CD4-positive, alpha-beta T cell treated with Interleukin-4 for 1 hour (primary cell): ENCODE results near the gene WFDC2.

Experiments
- DNase-seq, 2 donors: peaks; one replicate each; pipeline ENCODE4 v3.0.0-alpha.2; 2020 to 2022

The WFDC2 gene, protein sequence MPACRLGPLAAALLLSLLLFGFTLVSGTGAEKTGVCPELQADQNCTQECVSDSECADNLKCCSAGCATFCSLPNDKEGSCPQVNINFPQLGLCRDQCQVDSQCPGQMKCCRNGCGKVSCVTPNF

DNA sequence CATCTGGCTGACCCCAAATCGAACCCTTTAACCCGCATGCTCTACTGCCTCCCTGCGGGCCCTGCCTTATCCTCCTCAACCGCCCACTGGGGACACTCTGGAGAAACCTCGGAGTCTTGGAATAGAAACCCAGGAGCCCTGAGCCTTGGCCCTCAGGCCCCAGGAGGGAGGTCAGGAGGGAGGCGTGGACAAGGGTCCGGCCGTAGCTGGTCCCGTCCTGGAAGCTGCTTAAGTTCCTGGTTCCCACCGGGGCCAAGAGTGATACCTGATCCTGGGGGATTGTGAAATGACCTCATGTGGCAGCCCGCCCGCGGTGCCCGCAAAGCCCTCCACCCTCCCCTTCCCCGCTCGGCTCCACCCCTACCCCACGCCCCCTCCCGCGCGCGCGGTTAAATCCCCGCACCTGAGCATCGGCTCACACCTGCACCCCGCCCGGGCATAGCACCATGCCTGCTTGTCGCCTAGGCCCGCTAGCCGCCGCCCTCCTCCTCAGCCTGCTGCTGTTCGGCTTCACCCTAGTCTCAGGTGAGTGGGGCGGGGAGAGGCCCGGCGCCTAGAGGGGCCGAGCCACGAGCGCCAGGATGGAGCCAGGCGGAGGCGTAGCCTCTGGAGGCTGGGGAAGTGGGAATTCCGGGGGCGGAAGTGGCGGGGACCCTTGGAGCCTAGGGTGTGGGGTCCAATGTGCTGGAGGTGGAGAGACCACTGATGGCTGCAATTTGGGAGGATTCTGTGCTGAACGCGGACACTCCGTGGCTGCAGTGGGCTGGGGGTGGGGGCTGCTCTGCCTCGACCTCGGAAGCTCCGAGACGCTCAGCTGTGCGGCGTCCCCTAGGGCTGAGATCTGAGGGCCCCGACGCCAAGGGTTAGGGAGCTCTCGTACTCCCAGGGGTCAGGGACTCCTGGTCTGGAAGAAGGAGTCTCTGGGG lies at the start of gene WFDC2:
Gene WFDC2 (plus strand): TSS at position 418 of the 926 bp plus-strand sequence. CDS start 29 bp downstream, at position 447.
- DNase-seq = no peak

DNA sequence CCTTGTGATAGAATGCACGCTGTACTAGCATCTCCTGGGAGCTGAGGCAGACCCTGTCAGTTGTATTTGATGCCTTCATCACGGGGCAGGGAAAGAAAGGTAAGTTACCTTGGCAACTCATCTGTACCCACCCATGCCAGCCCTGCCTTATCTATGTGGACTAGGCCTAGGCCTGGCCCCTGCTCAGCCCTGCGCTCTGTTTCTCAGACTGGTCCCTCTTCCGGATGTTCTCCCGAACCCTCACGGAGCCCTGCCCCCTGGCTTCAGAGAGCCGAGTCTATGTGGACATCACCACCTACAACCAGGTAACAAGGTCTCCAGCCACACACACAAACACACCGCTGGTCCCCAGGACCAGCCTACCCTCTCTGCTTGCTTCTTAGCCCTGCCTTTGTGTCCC lies 49.4 kb upstream of the WFDC2 start:
- DNase-seq = no peak

DNA sequence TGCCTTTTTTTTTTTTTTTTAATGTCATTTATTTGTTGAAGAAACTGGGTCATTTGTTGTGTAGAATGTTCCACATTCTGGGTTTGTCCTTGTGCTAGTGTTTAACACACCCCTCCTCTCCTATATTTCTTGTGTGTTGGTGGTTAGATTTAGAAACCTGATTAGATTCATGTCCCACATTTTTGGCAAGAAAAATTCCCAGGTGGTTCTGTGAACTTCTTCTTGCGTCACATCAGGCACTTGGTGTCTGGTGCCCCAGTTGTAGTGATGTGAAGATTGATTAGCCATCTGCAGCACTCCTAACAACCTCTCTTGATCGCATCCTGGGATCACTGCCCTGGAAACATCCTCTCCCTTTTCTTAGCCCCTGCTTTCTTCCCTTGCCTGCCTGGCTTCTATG lies 45.9 kb upstream of the WFDC2 start:
- DNase-seq = no peak

DNA sequence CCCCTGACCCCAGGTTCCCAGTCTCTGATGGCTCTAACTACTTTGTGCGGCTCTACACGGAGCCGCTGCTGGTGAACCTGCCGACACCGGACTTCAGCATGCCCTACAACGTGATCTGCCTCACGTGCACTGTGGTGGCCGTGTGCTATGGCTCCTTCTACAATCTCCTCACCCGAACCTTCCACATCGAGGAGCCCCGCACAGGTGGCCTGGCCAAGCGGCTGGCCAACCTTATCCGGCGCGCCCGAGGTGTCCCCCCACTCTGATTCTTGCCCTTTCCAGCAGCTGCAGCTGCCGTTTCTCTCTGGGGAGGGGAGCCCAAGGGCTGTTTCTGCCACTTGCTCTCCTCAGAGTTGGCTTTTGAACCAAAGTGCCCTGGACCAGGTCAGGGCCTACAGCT lies 44.0 kb upstream of the WFDC2 start:
- no peak for DNase-seq

DNA sequence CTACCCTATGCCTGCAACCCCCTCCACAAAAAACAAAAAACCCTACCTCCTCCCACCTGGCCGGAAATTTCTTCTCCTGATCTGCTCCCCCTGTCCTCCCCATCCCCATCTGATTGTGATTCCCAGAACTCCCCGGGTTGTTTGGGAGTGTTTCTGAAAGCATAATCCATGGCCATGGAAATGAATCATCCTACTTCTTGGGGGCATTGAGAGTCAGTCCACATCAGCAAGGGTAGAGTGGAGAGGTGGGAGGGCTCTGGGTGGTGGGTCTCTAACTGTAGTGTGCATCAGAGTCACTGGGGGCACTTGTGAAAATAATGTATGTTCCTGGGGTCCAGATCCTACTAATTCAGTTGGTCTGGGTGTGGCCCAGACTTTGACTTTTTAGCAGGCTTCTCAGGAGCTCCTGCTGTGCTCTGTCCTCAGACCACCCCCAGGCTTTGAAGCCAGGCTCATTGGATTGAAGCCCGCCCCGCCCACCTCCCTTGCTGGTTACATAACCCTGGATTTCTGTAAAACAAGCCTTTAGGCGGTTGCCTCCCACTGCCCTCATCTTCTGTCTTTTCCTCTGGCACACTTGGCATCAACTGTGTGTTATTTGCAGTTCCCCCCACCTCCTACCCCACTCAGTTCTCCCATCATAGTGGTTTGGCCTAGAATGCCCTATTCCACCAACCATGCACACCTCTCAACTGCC lies 43.1 kb upstream of the WFDC2 start:
- no peak for DNase-seq

DNA sequence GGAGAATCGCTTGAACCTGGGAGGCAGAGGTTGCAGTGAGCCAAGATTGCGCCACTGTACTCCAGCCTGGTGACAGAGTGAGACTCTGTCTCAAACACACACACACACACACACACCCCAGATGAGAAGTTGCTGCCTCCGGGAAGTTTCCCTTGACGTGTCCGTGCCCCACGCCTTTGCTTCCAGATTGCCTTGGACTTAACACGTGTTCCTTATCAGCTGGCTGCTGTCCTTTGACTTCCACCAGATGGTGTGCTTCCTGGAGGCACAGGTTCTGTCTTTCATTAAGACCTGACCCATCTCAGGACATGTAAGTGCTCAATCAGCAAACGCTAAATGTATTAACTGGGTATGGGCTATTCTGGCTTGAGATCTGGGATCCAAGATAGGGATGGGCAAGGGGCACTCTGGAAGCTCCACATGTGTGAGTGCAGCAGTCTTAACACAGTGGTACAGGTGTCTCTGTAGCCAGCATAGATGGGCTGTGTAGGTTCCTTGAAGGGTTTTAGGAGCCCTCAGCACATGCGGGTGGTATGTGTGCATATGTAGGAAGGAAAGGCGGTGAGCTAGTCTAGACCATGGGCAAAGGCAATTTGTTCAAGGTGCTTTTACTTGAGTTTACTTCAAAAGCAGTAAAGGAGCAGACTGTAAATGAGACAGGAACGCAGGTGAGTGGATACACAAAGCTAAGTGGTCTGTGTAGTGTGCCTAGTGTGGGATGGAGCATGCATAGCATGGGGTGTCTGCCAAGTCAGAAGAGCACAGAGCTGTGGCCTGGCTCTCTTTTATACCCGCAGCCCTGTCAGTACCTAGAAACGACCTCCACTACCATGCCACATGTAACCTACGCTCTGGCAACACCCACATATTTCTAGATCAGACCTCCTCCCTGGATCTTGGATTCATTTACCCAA lies 42.1 kb upstream of the WFDC2 start:
- no peak for DNase-seq

DNA sequence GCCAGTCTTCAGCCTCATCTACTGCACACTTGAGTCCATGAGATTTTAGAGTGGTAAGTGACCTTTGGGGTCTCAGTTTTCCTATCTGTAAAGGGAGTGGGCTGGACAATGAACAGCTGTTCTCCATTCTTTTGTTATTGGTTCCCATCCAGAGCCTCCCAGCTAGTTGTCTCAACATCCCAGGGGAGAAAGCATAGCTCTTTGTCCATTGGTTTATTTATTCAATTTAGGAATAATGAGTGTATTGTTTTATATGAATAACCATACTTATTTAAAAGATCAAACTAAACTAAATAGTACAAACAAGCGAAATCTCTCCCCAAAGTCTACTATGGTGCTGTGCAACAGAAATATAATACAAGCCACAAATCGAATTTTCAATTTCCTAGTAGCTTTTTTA lies 39.9 kb upstream of the WFDC2 start:
- no peak for DNase-seq

DNA sequence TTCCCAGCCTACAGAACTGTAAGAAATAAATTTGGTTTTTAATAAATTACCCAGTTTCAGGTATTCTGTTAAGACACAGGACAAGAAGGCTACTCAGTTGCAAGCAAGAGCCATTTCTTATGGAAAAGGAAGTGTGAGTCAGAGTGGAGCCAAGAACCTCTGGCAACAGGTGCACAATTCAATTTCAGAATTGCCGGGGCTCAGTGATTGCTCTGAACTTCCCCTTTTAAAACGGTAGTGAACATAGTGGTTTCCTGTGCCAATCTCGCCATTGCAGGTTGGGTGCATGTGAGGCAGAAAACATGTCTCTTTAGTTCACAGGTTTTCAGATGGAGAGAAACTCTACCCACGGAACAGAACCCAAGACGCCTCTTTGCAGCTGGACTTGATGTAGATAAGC lies 37.3 kb upstream of the WFDC2 start:
- peak; percentile 21 to 57 for DNase-seq

DNA sequence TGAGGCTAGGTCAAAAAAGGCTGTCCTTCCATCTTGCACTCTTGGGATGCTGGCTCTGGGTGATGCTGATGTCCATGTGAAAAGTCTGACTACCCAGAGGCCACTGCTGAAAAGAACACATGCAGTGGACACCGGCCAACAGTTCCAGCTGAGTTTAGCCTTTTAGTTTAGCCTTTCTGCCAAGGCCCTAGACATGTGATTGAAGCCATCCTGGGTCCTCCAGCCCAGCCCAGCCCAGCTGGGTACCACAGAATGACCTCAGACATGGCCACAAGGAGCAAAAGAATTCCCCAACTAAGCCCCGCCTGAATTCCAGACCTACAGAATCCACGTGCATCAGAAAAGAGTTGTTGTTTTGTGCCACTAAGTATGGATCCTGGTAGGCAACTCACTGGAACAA lies 36.2 kb upstream of the WFDC2 start:
- no peak for DNase-seq

DNA sequence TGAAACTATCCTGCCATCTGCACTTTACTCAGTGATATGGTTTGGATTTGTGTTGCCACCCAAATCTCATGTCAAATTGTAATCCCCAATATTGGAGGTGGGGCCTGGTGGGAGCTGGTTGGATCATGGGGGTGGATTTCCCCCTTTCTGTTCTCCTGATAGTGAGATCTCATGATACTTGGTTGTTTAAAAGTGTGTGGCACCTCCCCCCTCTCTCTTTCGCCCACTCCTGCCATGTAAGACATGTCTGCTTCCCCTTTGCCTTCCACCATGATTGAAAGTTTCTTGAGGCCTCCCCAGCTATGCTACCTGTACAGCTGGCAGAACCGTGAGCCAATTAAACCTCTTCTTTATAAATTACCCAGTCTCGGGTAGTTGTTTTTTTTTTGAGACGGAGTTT lies 35.6 kb upstream of the WFDC2 start:
- DNase-seq = no peak

DNA sequence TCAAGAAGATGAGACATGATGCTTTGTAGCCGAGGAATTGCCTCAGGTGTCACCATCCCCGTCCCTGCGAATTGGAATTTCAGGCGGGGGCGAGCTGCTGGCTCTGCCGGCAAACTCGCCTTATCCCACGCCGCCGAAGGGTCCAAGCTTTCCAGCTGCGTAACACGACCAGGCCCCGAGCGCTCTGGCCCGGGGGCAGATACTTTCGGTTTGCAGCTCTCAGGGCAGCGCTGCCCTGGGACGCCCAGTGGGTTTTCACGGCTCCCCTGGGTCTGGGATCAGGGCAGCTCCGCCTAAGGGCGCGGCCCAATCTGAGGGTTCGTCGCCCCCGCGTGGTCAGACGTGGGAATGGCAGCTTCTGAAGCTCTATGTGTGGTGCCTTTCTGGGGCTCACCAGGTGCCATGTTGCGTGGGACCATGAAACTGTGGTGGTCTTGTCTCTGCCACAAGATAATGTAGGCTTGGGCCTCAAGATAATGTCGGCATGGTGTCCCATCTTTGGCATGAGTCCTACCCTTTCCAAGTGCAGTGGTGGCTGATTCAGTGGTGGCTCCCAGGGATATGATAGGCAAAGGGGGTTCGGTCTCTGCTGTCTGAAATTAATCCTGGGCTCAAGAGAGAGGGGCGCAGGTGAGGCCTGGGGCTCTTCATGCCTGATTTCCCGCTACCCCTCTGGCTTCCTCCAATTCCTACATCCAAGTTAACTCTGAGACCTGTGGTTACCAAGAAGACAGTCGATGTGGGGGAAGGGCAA lies 32.6 kb upstream of the WFDC2 start:
- peak; percentile 88 to 89 for DNase-seq

DNA sequence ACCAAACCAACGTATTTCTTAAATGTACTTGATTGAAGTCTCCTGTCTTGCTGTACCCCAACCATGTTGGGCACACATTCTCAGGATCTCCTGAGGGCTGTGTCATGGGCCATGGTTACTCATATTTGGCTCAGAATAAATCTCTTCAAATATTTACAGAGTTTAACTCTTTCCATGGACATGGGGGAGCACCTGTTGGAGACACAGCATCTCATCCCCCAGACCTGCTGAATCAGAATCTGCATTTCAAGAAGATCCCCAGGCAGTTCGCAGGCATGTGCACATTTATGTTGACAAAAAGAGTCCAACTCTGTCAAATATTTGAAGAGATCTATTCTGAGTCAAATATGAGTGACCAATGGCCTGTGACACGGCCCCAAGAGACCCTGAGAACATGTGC lies 29.1 kb upstream of the WFDC2 start:
- DNase-seq = no peak

DNA sequence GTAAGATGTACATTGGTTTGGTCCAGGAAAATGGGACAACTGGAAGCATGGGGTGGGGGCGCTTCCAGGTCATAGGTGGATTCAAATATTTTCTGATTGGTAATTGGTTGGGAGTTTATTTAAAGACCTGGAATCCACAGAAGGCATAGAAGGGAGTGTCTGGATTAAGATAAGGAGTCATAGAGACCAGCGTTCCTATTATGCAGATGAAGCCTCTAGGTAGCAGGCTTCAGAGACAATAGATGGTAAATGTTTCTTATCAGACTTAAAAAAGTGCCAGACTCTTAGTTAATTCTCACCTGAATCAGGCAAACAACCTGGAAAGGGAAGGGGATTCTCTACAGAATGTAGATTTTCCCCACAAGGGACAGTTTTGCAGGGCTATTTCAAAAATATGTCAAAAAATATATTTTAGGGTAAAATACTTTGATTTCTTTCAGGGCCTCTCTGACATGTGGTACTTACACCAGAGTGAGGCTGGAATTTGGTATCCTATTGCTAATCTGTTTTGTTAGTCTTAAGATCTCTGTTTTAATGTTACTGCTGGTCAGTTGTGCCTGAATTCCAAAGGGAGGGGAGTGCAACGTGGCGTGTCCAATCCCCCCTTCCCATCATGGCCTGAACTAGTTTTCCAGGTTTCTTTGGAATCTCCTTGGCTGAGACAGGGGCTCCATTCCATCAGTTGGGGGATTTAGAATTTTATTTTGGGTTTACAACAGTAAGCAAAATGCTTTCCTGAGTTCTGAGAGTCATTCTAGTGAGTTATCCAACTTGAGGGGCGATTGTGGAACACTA lies 28.5 kb upstream of the WFDC2 start:
- no peak for DNase-seq

DNA sequence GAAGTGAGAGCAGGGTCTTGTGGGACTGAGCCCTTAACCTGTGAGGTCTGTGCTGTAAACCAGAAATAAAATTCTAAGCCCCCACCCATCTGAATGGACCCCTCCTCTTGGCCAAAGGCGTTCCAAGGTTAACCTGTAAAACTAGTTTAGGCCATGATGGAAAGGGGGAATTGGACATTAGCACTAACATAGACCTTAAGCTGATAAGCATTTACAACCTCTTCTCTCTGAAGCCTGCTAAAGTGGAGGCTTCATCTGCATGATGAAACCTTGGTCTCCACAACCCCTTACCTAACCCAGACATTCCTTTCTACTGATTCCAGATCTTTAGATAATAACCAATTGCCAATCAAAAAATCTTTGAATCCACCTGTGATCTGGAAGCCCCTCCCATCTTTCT lies 27.8 kb upstream of the WFDC2 start:
- no peak for DNase-seq

DNA sequence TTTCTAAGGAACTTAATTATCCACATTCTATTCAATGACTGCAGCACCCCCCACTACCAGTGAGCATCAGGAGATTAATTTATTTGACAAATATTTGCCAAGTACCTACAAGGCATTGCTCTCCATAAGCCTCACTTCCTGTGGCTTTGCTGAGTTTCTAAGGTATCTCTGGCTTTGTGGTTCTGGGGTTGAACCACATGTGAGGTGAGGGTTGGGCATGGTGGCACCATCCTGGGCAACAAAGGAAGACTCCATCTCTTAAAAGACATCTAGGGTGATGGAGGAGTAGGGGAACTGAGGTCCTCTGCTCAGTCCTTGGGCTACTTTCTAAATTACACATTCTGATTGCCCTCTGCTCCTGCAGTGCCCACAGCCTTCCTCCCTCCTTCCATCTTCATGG lies 25.5 kb upstream of the WFDC2 start:
- DNase-seq = peak in 1 of 2 donors; percentile 50

DNA sequence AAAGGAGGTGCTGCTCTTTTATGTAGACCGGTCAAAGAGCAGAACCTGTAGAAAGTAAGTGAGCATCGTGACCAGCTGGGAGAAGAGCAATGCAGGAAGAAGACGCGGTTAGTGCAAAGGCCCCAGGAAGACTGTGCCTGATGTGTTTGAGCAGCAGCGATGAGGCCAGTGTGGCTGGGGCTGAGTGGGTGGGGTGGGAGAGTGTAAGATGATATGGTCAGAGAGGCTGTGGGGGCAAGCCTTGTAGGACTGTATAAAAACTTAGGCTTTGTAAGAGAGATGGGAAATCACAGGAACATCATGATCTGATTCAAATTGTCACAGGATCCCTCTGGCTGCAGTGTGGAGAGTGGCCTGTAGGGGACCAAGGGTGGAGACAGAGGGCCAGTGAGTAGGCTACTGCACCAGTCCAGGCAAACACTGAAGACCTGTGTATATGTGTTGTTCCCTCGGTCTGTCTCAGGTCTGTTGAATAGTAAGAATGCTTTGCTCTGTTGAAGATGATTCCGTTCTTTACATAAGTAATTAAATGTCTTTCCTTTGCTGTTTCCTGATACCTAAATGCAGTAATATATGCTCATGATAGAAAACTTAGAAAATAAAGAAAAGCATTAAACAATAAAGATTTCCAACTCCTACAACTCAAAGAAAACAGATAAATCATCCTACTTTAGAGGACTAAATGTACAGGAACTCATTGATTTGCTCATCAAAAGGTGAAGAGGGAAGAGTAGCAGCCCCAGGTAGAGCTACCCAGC lies 23.6 kb upstream of the WFDC2 start:
- DNase-seq = peak; percentile 21 to 44

DNA sequence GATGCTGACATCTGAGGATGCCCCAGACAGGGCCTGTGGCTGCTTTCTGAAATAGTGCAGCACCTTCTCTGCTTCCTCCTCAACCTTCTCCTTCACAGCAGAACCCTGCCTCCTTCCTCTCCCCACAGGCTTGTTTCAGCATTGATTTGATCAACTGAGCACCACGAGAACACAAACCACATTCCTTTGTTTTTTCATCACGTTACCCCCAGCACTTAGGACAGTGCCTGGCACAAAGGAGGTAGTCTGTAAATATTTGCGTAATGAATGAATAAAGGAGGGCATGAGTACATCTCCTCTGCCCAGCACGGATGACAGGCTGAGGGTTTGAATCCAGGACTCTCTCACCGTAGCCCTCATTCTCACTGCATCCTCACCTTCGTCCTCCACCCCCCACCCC lies 21.3 kb upstream of the WFDC2 start:
- no peak for DNase-seq

DNA sequence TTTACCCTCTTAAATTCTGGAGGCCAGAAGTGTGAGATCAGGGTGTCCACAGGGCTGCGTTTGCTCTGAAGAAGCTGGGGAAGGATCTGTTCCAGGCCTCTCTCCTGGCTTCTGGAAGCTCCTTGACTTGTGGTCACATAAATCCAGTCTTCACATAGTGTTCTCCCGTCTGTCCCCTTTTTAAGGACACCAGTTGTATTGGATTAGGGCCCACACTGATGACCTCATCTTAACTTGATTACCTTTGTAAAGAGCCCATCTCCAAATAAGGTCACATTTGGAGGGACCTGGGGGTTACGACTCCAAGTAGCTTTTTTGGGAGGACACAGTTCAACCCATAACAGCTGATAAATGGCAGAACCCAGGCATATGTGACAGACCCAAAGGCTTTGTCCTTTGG lies 20.0 kb upstream of the WFDC2 start:
- DNase-seq = no peak

DNA sequence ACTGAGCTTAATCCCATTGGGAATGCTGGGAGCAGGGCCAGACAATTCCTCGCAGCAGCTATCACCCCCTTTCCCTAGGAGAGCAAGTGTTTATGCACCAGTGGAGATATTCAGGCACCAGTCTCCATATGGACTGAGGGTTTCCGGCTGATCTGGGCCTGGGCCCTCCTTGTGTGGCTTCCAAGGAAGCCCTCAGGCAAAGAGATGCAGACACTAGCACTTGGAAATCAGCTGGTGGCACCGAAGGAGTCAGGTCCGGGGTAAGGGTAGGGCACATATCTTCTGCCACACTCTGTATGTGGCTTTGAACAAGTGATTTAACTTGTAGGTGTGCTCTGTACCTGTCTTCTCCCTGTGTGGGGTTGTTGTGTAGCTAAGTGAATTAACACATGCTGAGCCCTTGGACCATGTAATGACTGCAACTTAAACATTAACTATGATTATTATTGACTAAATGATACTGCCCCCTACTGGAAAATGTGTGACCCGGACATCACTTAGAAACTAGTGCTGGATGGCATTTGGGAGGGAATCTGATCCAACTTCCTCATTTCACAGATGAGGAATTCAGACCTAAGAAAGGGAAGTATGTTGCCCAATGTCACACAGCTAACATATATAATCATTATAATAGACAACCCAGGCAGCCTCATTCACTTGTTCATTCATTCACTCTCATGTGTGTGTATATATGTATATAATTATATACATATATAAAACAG lies 19.3 kb upstream of the WFDC2 start:
- peak; percentile 30 to 64 for DNase-seq

DNA sequence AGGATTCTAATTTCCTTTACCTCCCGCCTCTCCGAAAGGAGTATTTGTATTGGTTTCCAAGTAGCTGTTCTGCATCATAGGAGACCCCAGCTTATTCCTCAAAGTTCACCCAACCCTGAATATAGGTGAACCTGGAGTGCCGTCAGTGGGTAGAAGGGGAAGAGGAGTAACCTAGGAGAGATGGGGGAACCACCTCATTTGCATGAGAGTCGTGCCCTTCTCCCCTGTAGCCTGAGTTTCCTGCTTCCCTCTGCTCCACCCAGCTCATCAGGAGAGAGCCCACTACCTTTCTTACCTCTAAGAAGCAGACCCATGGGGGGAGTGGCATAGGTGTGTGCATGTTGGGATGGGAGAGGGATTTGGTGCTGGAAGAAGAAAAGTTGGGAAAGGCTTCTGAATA lies 17.3 kb upstream of the WFDC2 start:
- DNase-seq = no peak
